HG03139 (cell line): ENCODE measurements around the gene ADAMTS2.

ENCODE experiments used
- ATAC-seq: cut with Tn5 transposase; IDR thresholded peaks from one replicate; pipeline ENCODE4 v1.9.1; 2021; ENCODE audit not compliant: unreplicated experiment

The ADAMTS2 gene

GRCh38 chr5:179345433-179346321, at the start of gene ADAMTS2:
Gene ADAMTS2 (minus strand): TSS chr5:179345461. CDS start chr5:179345328, 133 bp downstream.
- ATAC-seq, result no peak

GRCh38 chr5:179393078-179393477, 47.8 kb upstream of the ADAMTS2 start:
- no peak for ATAC-seq

- no peak for ATAC-seq
Measured at GRCh38 chr5:179387151-179388110, 42.2 kb upstream of the ADAMTS2 start.

GRCh38 chr5:179385914-179386313, 40.7 kb upstream of the ADAMTS2 start:
- no peak for ATAC-seq

GRCh38 chr5:179382486-179382885, 37.2 kb upstream of the ADAMTS2 start:
- ATAC-seq, result no peak

GRCh38 chr5:179381691-179382090, 36.4 kb upstream of the ADAMTS2 start:
- ATAC-seq, result no peak

GRCh38 chr5:179380211-179381035, 35.2 kb upstream of the ADAMTS2 start:
- ATAC-seq, result no peak

GRCh38 chr5:179379321-179379890, 34.1 kb upstream of the ADAMTS2 start:
- ATAC-seq, result no peak

- no peak for ATAC-seq
Measured at GRCh38 chr5:179378441-179379271, 33.4 kb upstream of the ADAMTS2 start.

- no peak for ATAC-seq
Measured at GRCh38 chr5:179378116-179378440, 32.8 kb upstream of the ADAMTS2 start.

- ATAC-seq, result no peak
Measured at GRCh38 chr5:179377421-179378115, 32.3 kb upstream of the ADAMTS2 start.

- no peak for ATAC-seq
Measured at GRCh38 chr5:179376701-179377420, 31.6 kb upstream of the ADAMTS2 start.

GRCh38 chr5:179375831-179376365, 30.6 kb upstream of the ADAMTS2 start:
- ATAC-seq, result no peak

- no peak for ATAC-seq
Measured at GRCh38 chr5:179375236-179375685, 30.0 kb upstream of the ADAMTS2 start.

- no peak for ATAC-seq
Measured at GRCh38 chr5:179374506-179375235, 29.4 kb upstream of the ADAMTS2 start.

- no peak for ATAC-seq
Measured at GRCh38 chr5:179373961-179374505, 28.8 kb upstream of the ADAMTS2 start.
